Kidney glomerular epithelial cell (primary cell): Measurements from ENCODE around the gene KCNMA1.
"Not testable (repeated sequence)": the region's sequence is repeated elsewhere in the genome, so short reads cannot be mapped to it uniquely, and the experiment has no call there.

Experiments
- DNase-seq: peaks from one replicate; lab custom pipeline; 2025; lab: John Stamatoyannopoulos, UW

Gene KCNMA1

GRCh38 chr10:77416311-77417135, 221.1 kb downstream of the KCNMA1 start:
- DNase-seq = peak; percentile 99

- DNase-seq = no peak
These were observed 222.2 kb downstream of the KCNMA1 start for GRCh38 chr10:77415313-77415960.

GRCh38 chr10:77413231-77413630, 224.4 kb downstream of the KCNMA1 start:
- DNase-seq = no peak

- DNase-seq = not testable (repeated sequence)
These were observed 225.0 kb downstream of the KCNMA1 start for GRCh38 chr10:77412573-77413133.

GRCh38 chr10:77411805-77412204, 225.8 kb downstream of the KCNMA1 start:
- DNase-seq = no peak

GRCh38 chr10:77410523-77410922, 227.1 kb downstream of the KCNMA1 start:
- no peak for DNase-seq

GRCh38 chr10:77409697-77410471, 227.7 kb downstream of the KCNMA1 start:
- DNase-seq = no peak

GRCh38 chr10:77408259-77408658, 229.3 kb downstream of the KCNMA1 start:
- DNase-seq = no peak

GRCh38 chr10:77406764-77407430, 230.7 kb downstream of the KCNMA1 start:
- no peak for DNase-seq

- no peak for DNase-seq
These were observed 231.8 kb downstream of the KCNMA1 start for GRCh38 chr10:77405771-77406241.

- no peak for DNase-seq
These were observed 232.8 kb downstream of the KCNMA1 start for GRCh38 chr10:77404810-77405209.

GRCh38 chr10:77403761-77404160, 233.8 kb downstream of the KCNMA1 start:
- no peak for DNase-seq

GRCh38 chr10:77401683-77402082, 235.9 kb downstream of the KCNMA1 start:
- no peak for DNase-seq

- no peak for DNase-seq
These were observed 237.6 kb downstream of the KCNMA1 start for GRCh38 chr10:77400033-77400432.

GRCh38 chr10:77398986-77399755, 238.4 kb downstream of the KCNMA1 start:
- DNase-seq = no peak

- DNase-seq = no peak
These were observed 239.1 kb downstream of the KCNMA1 start for GRCh38 chr10:77398558-77398957.

GRCh38 chr10:77397103-77397502, 240.5 kb downstream of the KCNMA1 start:
- no peak for DNase-seq

- no peak for DNase-seq
These were observed 241.3 kb downstream of the KCNMA1 start for GRCh38 chr10:77396290-77396689.

- DNase-seq = no peak
These were observed 243.6 kb downstream of the KCNMA1 start for GRCh38 chr10:77393821-77394501.

- no peak for DNase-seq
These were observed 244.2 kb downstream of the KCNMA1 start for GRCh38 chr10:77393411-77393810.
